Skeletal muscle satellite cell (primary cell): Measurements from ENCODE around the gene ENTREP3.
"Not testable (repeated sequence)": the region's sequence is repeated elsewhere in the genome, so short reads cannot be mapped to it uniquely, and the experiment has no call there.

ENCODE experiments used
- H3K27me3 ChIP-seq: 2 replicates; pipeline ENCODE4 v1.7.0; 2013; ENCODE audit warnings: low read length; ENCODE audit not compliant: control insufficient read depth, insufficient read depth
- H3K36me3 ChIP-seq: 2 replicates; pipeline ENCODE4 v1.7.0; 2013; ENCODE audit warnings: mild to moderate bottlenecking, control low read depth, low read length; ENCODE audit not compliant: insufficient read depth
- H3K4me1 ChIP-seq: 2 replicates; pipeline ENCODE4 v1.7.0; 2013; ENCODE audit warnings: low read length; ENCODE audit not compliant: control insufficient read depth, insufficient read depth
- H3K4me2 ChIP-seq: 2 replicates; pipeline ENCODE4 v1.7.0; 2013; ENCODE audit warnings: mild to moderate bottlenecking, low read length
- H3K4me3 ChIP-seq: 2 replicates; pipeline ENCODE4 v1.7.0; 2013; ENCODE audit warnings: low read length
- H3K9ac ChIP-seq: 2 replicates; pipeline ENCODE4 v1.7.0; 2013; ENCODE audit warnings: mild to moderate bottlenecking, low read depth, low read length, moderate library complexity
- H3K9me3 ChIP-seq: replicated peaks from 2 replicates; pipeline ENCODE4 v1.7.0; 2013; ENCODE audit warnings: mild to moderate bottlenecking, control low read depth, low read length

The ENTREP3 gene

GRCh38 chr1:155293086-155293749 lies 37.9 kb upstream of the ENTREP3 start:
- H3K36me3 ChIP-seq, result no peaks in the 10 kb centered on the region
- no peaks in the 10 kb centered on the region for H3K9me3 ChIP-seq
- peaks cover 53% of the 10 kb centered on the region for H3K27me3 ChIP-seq
- H3K4me1 ChIP-seq, result peaks cover 10% of the 10 kb centered on the region
- H3K4me2 ChIP-seq, result no peak overlapping the region
- no peak overlapping the region for H3K4me3 ChIP-seq
- no peak overlapping the region for H3K9ac ChIP-seq

GRCh38 chr1:155291006-155291405 lies 35.7 kb upstream of the ENTREP3 start:
- not testable (repeated sequence) for H3K4me2 ChIP-seq, H3K4me3 ChIP-seq, H3K9me3 ChIP-seq, H3K9ac ChIP-seq, H3K36me3 ChIP-seq
- Histone ChIP-seq H3K27me3 (peaks cover 39% of the 10 kb centered on the region), H3K4me1 (peaks cover 10% of the 10 kb centered on the region)

GRCh38 chr1:155287987-155288543 lies 32.8 kb upstream of the ENTREP3 start:
- Histone ChIP-seq H3K4me1 (no peaks in the 10 kb centered on the region), H3K4me3 (no peak overlapping the region), H3K27me3 (peaks cover 12% of the 10 kb centered on the region), H3K4me2 (no peak overlapping the region), H3K9ac (no peak overlapping the region), H3K9me3 (no peaks in the 10 kb centered on the region), H3K36me3 (no peaks in the 10 kb centered on the region)

GRCh38 chr1:155286544-155286943 lies 31.3 kb upstream of the ENTREP3 start:
- no peaks in the 10 kb centered on the region for H3K4me1 ChIP-seq
- H3K4me2 ChIP-seq, result no peak overlapping the region
- no peaks in the 10 kb centered on the region for H3K9me3 ChIP-seq
- no peaks in the 10 kb centered on the region for H3K36me3 ChIP-seq
- H3K4me3 ChIP-seq, result no peak overlapping the region
- H3K27me3 ChIP-seq, result peaks cover 2% of the 10 kb centered on the region
- no peak overlapping the region for H3K9ac ChIP-seq

- H3K27me3 ChIP-seq, result no peaks in the 10 kb centered on the region
- no peaks in the 10 kb centered on the region for H3K36me3 ChIP-seq
- H3K9ac ChIP-seq, result no peak overlapping the region
- no peaks in the 10 kb centered on the region for H3K4me1 ChIP-seq
- no peak overlapping the region for H3K4me2 ChIP-seq
- H3K9me3 ChIP-seq, result no peaks in the 10 kb centered on the region
- H3K4me3 ChIP-seq, result no peak overlapping the region
Observed at GRCh38 chr1:155285631-155286044, 30.4 kb upstream of the ENTREP3 start.

GRCh38 chr1:155285063-155285462 lies 29.8 kb upstream of the ENTREP3 start:
- Histone ChIP-seq H3K4me1 (no peaks in the 10 kb centered on the region), H3K4me3 (no peak overlapping the region), H3K9ac (no peak overlapping the region), H3K9me3 (no peaks in the 10 kb centered on the region), H3K27me3 (no peaks in the 10 kb centered on the region), H3K36me3 (no peaks in the 10 kb centered on the region), H3K4me2 (no peak overlapping the region)

GRCh38 chr1:155284476-155284875 lies 29.2 kb upstream of the ENTREP3 start:
- H3K9ac ChIP-seq, result no peak overlapping the region
- H3K36me3 ChIP-seq, result no peaks in the 10 kb centered on the region
- no peaks in the 10 kb centered on the region for H3K9me3 ChIP-seq
- no peaks in the 10 kb centered on the region for H3K4me1 ChIP-seq
- no peak overlapping the region for H3K4me2 ChIP-seq
- H3K4me3 ChIP-seq, result no peak overlapping the region
- H3K27me3 ChIP-seq, result no peaks in the 10 kb centered on the region

- Histone ChIP-seq H3K9me3 (no peaks in the 10 kb centered on the region), H3K4me1 (peaks cover 8% of the 10 kb centered on the region), H3K9ac (no peak overlapping the region)
Observed at GRCh38 chr1:155282488-155283091, 27.3 kb upstream of the ENTREP3 start.

GRCh38 chr1:155279268-155279667 lies 24.0 kb upstream of the ENTREP3 start:
- Histone ChIP-seq H3K4me2 (no peak overlapping the region), H3K27me3 (no peaks in the 10 kb centered on the region), H3K9ac (no peak overlapping the region), H3K4me1 (peaks cover 12% of the 10 kb centered on the region), H3K4me3 (no peak overlapping the region), H3K36me3 (no peaks in the 10 kb centered on the region), H3K9me3 (no peaks in the 10 kb centered on the region)

More at GRCh38 chr1:155282488-155283091, 27.3 kb upstream of the ENTREP3 start:
- Histone ChIP-seq H3K36me3 (no peaks in the 10 kb centered on the region), H3K27me3 (no peaks in the 10 kb centered on the region), H3K4me3 (no peak overlapping the region), H3K4me2 (no peak overlapping the region)

GRCh38 chr1:155278689-155279160 lies 23.4 kb upstream of the ENTREP3 start:
- H3K27me3 ChIP-seq, result no peaks in the 10 kb centered on the region
- no peaks in the 10 kb centered on the region for H3K36me3 ChIP-seq
- H3K9ac ChIP-seq, result no peak overlapping the region
- H3K9me3 ChIP-seq, result no peaks in the 10 kb centered on the region
- H3K4me3 ChIP-seq, result no peak overlapping the region
- H3K4me1 ChIP-seq, result peaks cover 14% of the 10 kb centered on the region
- H3K4me2 ChIP-seq, result peak overlapping the region; percentile 97

- Histone ChIP-seq H3K4me1 (peaks cover 17% of the 10 kb centered on the region), H3K36me3 (no peaks in the 10 kb centered on the region), H3K27me3 (no peaks in the 10 kb centered on the region), H3K9me3 (no peaks in the 10 kb centered on the region), H3K4me3 (peak overlapping the region; percentile 82), H3K9ac (peak overlapping the region; percentile 72), H3K4me2 (peak overlapping the region; percentile 97)
Observed at GRCh38 chr1:155277902-155278688, 22.8 kb upstream of the ENTREP3 start.
